ENCODE results near the gene MYBPH. TPM values are rescaled to one million over a fixed set of nuclear protein-coding genes. Genes with fewer than 3 reads are reported as not detected.

The MYBPH gene
- total RNA-seq, 1 donor from 2014 or later, result not detected

DNA sequence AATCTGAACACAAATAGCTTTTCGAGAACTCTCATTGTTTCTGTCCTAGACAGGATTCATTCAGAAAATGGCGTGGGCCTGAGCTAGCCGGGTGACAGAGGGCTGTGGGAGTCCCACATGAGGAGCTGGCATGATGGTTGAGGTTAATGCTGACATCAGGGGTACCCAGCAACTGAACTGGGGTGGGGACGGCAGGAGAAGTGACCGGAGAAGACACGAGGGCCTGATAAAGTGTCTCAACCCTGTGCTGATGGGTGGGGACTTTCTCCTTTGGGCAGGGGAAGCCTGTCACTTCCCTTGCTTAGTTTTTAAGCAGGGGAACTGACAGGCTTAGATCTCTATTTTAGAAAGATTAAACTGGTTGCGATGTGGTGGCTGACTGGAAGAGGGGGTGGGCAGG is 39.2 kb upstream of the MYBPH start:
- peaks cover 6% of the 10 kb centered on the region for H3K4me1 Mint-ChIP-seq (ENCODE audit: unreplicated experiment)
- no peak overlapping the region for H3K27ac Mint-ChIP-seq (ENCODE audit: unreplicated experiment)
- no peak for TF ChIP-seq CTCF (IDR thresholded peaks at IDR 0.05; ENCODE audit: unreplicated experiment)
- H3K27me3 Mint-ChIP-seq (ENCODE audit: unreplicated experiment), result peaks cover 11% of the 10 kb centered on the region
- no peak overlapping the region for H3K4me3 Mint-ChIP-seq (ENCODE audit: unreplicated experiment)
- H3K36me3 Mint-ChIP-seq (ENCODE audit: low read depth, unreplicated experiment), result no peaks in the 10 kb centered on the region
- DNase-seq (ENCODE audit: low spot score), result no peak
- no peaks in the 10 kb centered on the region for H3K9me3 Mint-ChIP-seq (ENCODE audit: unreplicated experiment)

DNA sequence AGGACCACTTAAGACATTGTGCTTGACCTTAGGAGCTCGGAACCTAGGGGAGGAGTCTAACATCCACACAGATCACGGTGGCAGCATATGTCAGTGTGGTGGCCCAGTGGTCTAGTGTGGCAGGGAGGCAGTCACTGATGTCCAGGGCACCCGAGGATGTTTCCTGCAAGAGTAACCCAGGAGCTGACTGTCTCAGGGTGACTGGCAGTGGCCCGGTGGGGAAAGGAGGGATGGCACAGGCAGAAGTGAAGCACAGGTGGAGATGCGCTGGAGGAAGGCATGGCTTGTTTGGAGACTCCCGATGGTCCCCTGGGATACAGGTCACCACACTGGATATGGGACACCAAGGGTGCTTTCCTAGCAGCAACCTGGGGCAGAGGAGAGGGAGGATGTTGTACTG is 37.5 kb upstream of the MYBPH start:
- peaks cover 6% of the 10 kb centered on the region for H3K4me1 Mint-ChIP-seq (ENCODE audit: unreplicated experiment)
- no peak overlapping the region for H3K27ac Mint-ChIP-seq (ENCODE audit: unreplicated experiment)
- TF ChIP-seq CTCF (IDR thresholded peaks at IDR 0.05; ENCODE audit: unreplicated experiment), result no peak
- no peaks in the 10 kb centered on the region for H3K36me3 Mint-ChIP-seq (ENCODE audit: low read depth, unreplicated experiment)
- H3K9me3 Mint-ChIP-seq (ENCODE audit: unreplicated experiment), result no peaks in the 10 kb centered on the region
- DNase-seq (ENCODE audit: low spot score), result no peak
- H3K27me3 Mint-ChIP-seq (ENCODE audit: unreplicated experiment), result peaks cover 7% of the 10 kb centered on the region
- no peak overlapping the region for H3K4me3 Mint-ChIP-seq (ENCODE audit: unreplicated experiment)

DNA sequence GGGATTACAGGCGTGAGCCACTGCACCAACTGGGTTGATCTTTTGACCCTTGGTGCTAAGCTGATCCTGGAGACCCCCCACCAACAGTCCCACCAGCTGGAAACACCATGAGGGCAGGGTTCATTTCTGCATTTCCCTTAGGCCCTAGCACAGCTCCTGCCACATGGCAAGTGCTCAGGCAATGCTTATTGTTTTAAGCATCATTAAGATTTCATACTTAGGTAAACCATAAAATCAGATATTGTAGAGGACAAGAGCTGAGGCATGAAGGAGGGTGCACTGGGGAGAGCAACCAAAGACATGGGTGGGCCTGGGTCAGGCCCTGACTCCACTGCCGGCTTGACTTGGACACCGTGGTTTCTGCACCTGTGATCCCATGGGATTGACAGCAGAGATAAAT is 36.2 kb upstream of the MYBPH start:
- H3K4me1 Mint-ChIP-seq (ENCODE audit: unreplicated experiment), result peaks cover 8% of the 10 kb centered on the region
- H3K9me3 Mint-ChIP-seq (ENCODE audit: unreplicated experiment), result no peaks in the 10 kb centered on the region
- no peak overlapping the region for H3K27ac Mint-ChIP-seq (ENCODE audit: unreplicated experiment)
- no peak for DNase-seq (ENCODE audit: low spot score)
- peaks cover 6% of the 10 kb centered on the region for H3K27me3 Mint-ChIP-seq (ENCODE audit: unreplicated experiment)
- no peak overlapping the region for H3K4me3 Mint-ChIP-seq (ENCODE audit: unreplicated experiment)
- no peak for TF ChIP-seq CTCF (IDR thresholded peaks at IDR 0.05; ENCODE audit: unreplicated experiment)
- H3K36me3 Mint-ChIP-seq (ENCODE audit: low read depth, unreplicated experiment), result no peaks in the 10 kb centered on the region

- no peak overlapping the region for H3K4me3 Mint-ChIP-seq (ENCODE audit: unreplicated experiment)
- no peak for DNase-seq (ENCODE audit: low spot score)
- H3K4me1 Mint-ChIP-seq (ENCODE audit: unreplicated experiment), result peaks cover 6% of the 10 kb centered on the region
- H3K9me3 Mint-ChIP-seq (ENCODE audit: unreplicated experiment), result no peaks in the 10 kb centered on the region
- TF ChIP-seq CTCF (IDR thresholded peaks at IDR 0.05; ENCODE audit: unreplicated experiment), result no peak
- no peaks in the 10 kb centered on the region for H3K36me3 Mint-ChIP-seq (ENCODE audit: low read depth, unreplicated experiment)
- H3K27ac Mint-ChIP-seq (ENCODE audit: unreplicated experiment), result no peak overlapping the region
- peaks cover 6% of the 10 kb centered on the region for H3K27me3 Mint-ChIP-seq (ENCODE audit: unreplicated experiment)
Observed at GRCh38 chr1:203210988-203211387, 35.4 kb upstream of the MYBPH start.

- no peak for TF ChIP-seq CTCF (IDR thresholded peaks at IDR 0.05; ENCODE audit: unreplicated experiment)
Observed at GRCh38 chr1:203210350-203210749, 34.7 kb upstream of the MYBPH start.

More at GRCh38 chr1:203210350-203210749, 34.7 kb upstream of the MYBPH start:
- Mint-ChIP-seq H3K27me3 (ENCODE audit: unreplicated experiment) (peaks cover 6% of the 10 kb centered on the region), H3K36me3 (ENCODE audit: low read depth, unreplicated experiment) (no peaks in the 10 kb centered on the region), H3K4me1 (ENCODE audit: unreplicated experiment) (peaks cover 6% of the 10 kb centered on the region), H3K9me3 (ENCODE audit: unreplicated experiment) (no peaks in the 10 kb centered on the region), H3K27ac (ENCODE audit: unreplicated experiment) (no peak overlapping the region), H3K4me3 (ENCODE audit: unreplicated experiment) (no peak overlapping the region)
- no peak for DNase-seq (ENCODE audit: low spot score)
